Stomach (tissue), 9 donors: ENCODE data around the gene DLG3. TPM values are rescaled to one million over a fixed set of nuclear protein-coding genes. Genes with fewer than 3 reads are reported as not detected.

Experiments used
- DNase-seq, 2 donors: peaks; one replicate each; pipeline versions ENCODE4 v3.0.0 to v3.0.0-alpha.2; 2013 to 2019
- H3K27ac ChIP-seq, 5 donors: fragments of 200-600 bp in 4 of 5; sonication (generic) in 4 of 5; one replicate each; pipeline ENCODE4 v1.5.1; 2013 to 2019; ENCODE audit warnings: mild to moderate bottlenecking in 1 of 5, moderate library complexity in 1 of 5
- H3K27me3 ChIP-seq, 3 donors: fragments of 200-600 bp; sonication (generic); one replicate each; pipeline ENCODE4 v1.5.1; 2017 to 2019; ENCODE audit warnings: mixed run types in 1 of 3
- H3K36me3 ChIP-seq, 4 donors: fragments of 200-600 bp; sonication (generic); 1 replicate in 3 of 4; 2 replicates in 1 of 4; pipeline ENCODE4 v1.5.1; 2016 to 2019
- H3K4me1 ChIP-seq, 4 donors: fragments of 200-600 bp; sonication (generic); one replicate each; pipeline ENCODE4 v1.5.1; 2016 to 2019
- H3K4me3 ChIP-seq, 4 donors: fragments of 200-600 bp; sonication (generic) in 3 of 4; one replicate each; pipeline ENCODE4 v1.5.1; 2016 to 2019; ENCODE audit warnings: mild to moderate bottlenecking in 1 of 4
- H3K9me3 ChIP-seq, 4 donors: fragments of 200-600 bp; sonication (generic); one replicate each; pipeline ENCODE4 v1.5.1; 2016 to 2019
- CTCF ChIP-seq, 7 experiments: fragments of 450-650 bp in 4 of 7; fragments of 200-600 bp in 3 of 7; sonication (generic) in 3 of 7; IDR thresholded peaks; one replicate each; pipeline ENCODE4 v1.5.1; 2016 to 2019; ENCODE audit warnings: antibody characterized with exemption in 7 of 7, control low read depth in 2 of 7, mild to moderate bottlenecking in 1 of 7
- EP300 ChIP-seq: sonication (generic); formaldehyde crosslinking; IDR thresholded peaks from one replicate; pipeline ENCODE4 v1.6.1; 2017; ENCODE audit warnings: antibody characterized with exemption
- POLR2A ChIP-seq, 4 donors: fragments of 450-650 bp; IDR thresholded peaks; one replicate each; pipeline ENCODE4 v1.6.1; 2016; ENCODE audit warnings: antibody characterized with exemption in 4 of 4, control low read depth in 2 of 4, mild to moderate bottlenecking in 1 of 4, moderate library complexity in 1 of 4
- POLR2AphosphoS5 ChIP-seq, 3 donors: sonication (generic); formaldehyde crosslinking; IDR thresholded peaks; one replicate each; pipeline ENCODE4 v1.6.1; 2016; ENCODE audit warnings: antibody characterized with exemption in 3 of 3
- WGBS, 5 donors: extraction: QIAGEN DNeasy Blood & Tissue Kit in 3 of 5; methylation state at CpG; one replicate each; pipeline versions ENCODE4 v1.1.5 to v1.1.7; 2013 to 2018; 5-methylcytosine and 5-hydroxymethylcytosine counted together
- intact Hi-C: fragments of 100-400 bp; cut with DNase I; formaldehyde crosslinking; loops from one replicate; pipeline ENCODE4 v1.15.1; 2023; ENCODE audit warnings: low total_unique reads
- polyA plus RNA-seq, 3 donors: library from polyadenylated mRNA; stranded (reverse); fragments of 200-250 nt; gene quantifications; one replicate each; pipeline ENCODE4 v1.2.3, GENCODE V29; 2013
- total RNA-seq, 5 donors: library from RNA; depleted of rRNA; stranded (reverse); fragments of >200 nt; gene quantifications; one replicate each; pipeline versions ENCODE4 v1.1.0 to v1.2.3, GENCODE V29; 2014 to 2016
- donor health status: healthy with polysubstance abuse.
- donor health status: Bipolar disorder and iron deficiency.
- donor health status: healthy.

The DLG3 gene
- total and polyA plus RNA-seq, 8 donors: 11.7 to 44.8 (median 21.6) TPM

GRCh38 chrX:70488856-70489255 lies 44.2 kb downstream of the DLG3 start:
- peaks cover 4 to 25% (median 17%) of the 10 kb centered on the region in 4 donors for H3K36me3 ChIP-seq
- no peaks in the 10 kb centered on the region for H3K27me3 ChIP-seq
- WGBS, 5 donors: 54 to 74% (median 61%) methylated on average over 2 of the region's 2 CpGs
- TF ChIP-seq EP300 (no peak), POLR2AphosphoS5 (IDR thresholded peaks at IDR 0.05) (no peak), POLR2A (IDR thresholded peaks at IDR 0.05) (no peak), CTCF (IDR thresholded peaks at IDR 0.05) (no peak)
- H3K9me3 ChIP-seq: no peaks in the 10 kb centered on the region
- intact Hi-C loops: no loop called here
- H3K4me1 ChIP-seq: peaks cover 0 to 9% (median 2%) of the 10 kb centered on the region in 4 donors
- H3K4me3 ChIP-seq: no peak overlapping the region
- H3K27ac ChIP-seq: no peak overlapping the region
- no peak for DNase-seq

- WGBS, 5 donors: 55 to 100% (median 95%) methylated on average over 3 to 4 of the region's 4 CpGs
- intact Hi-C loops: no loop called here
These were observed 49.8 kb downstream of the DLG3 start for GRCh38 chrX:70494441-70494840.

GRCh38 chrX:70496491-70496890 lies 51.9 kb downstream of the DLG3 start:
- H3K36me3 ChIP-seq: peaks cover 11 to 90% (median 84%) of the 10 kb centered on the region in 4 donors
- no peak for TF ChIP-seq CTCF (IDR thresholded peaks at IDR 0.05)
- no peak for TF ChIP-seq EP300
- TF ChIP-seq POLR2A (IDR thresholded peaks at IDR 0.05): no peak
- no peak for TF ChIP-seq POLR2AphosphoS5 (IDR thresholded peaks at IDR 0.05)
- no peaks in the 10 kb centered on the region for H3K27me3 ChIP-seq
- no peak overlapping the region for H3K4me3 ChIP-seq
- no peak for DNase-seq
- no peaks in the 10 kb centered on the region for H3K9me3 ChIP-seq
- WGBS, 5 donors: 61 to 83% (median 72%) methylated on average over 4 to 5 of the region's 5 CpGs
- intact Hi-C loops: no loop called here
- no peaks in the 10 kb centered on the region for H3K4me1 ChIP-seq
- no peak overlapping the region for H3K27ac ChIP-seq

More at GRCh38 chrX:70494441-70494840, 49.8 kb downstream of the DLG3 start:
- no peaks in the 10 kb centered on the region for H3K9me3 ChIP-seq
- no peak for DNase-seq
- no peak for TF ChIP-seq CTCF (IDR thresholded peaks at IDR 0.05)
- TF ChIP-seq EP300: no peak
- TF ChIP-seq POLR2A (IDR thresholded peaks at IDR 0.05): no peak
- no peak for TF ChIP-seq POLR2AphosphoS5 (IDR thresholded peaks at IDR 0.05)
- H3K27ac ChIP-seq: no peak overlapping the region
- no peaks in the 10 kb centered on the region for H3K4me1 ChIP-seq
- peaks cover 4 to 71% (median 63%) of the 10 kb centered on the region in 4 donors for H3K36me3 ChIP-seq
- H3K27me3 ChIP-seq: no peaks in the 10 kb centered on the region
- no peak overlapping the region for H3K4me3 ChIP-seq

- no peak for TF ChIP-seq POLR2AphosphoS5 (IDR thresholded peaks at IDR 0.05)
- no peak for TF ChIP-seq EP300
- TF ChIP-seq CTCF (IDR thresholded peaks at IDR 0.05): no peak
- TF ChIP-seq POLR2A (IDR thresholded peaks at IDR 0.05): no peak
These were observed 52.4 kb downstream of the DLG3 start for GRCh38 chrX:70497026-70497425.

More at GRCh38 chrX:70497026-70497425, 52.4 kb downstream of the DLG3 start:
- no peaks in the 10 kb centered on the region for H3K27me3 ChIP-seq
- H3K27ac ChIP-seq: no peak overlapping the region
- WGBS, 5 donors: 74 to 92% (median 89%) methylated on average over 2 to 3 of the region's 3 CpGs
- intact Hi-C loops: no loop called here
- DNase-seq: no peak
- H3K36me3 ChIP-seq: peaks cover 11 to 93% (median 88%) of the 10 kb centered on the region in 4 donors
- H3K4me3 ChIP-seq: no peak overlapping the region
- H3K9me3 ChIP-seq: no peaks in the 10 kb centered on the region
- no peaks in the 10 kb centered on the region for H3K4me1 ChIP-seq
